Right cardiac atrium (tissue), 5 donors: ENCODE measurements around the gene RAB11FIP5. TPM values are rescaled to one million over a fixed set of nuclear protein-coding genes. Genes with fewer than 3 reads are reported as not detected.

Source experiments
- ATAC-seq, 2 donors: fragments of 200-7000 bp; cut with Tn5 transposase; one replicate each; pipeline versions ENCODE4 v1.8.0 to v1.9.1; 2020; ENCODE audit warnings: moderate library complexity in 2 of 2, mild to moderate bottlenecking in 1 of 2
- DNase-seq, 3 donors: peaks; one replicate each; pipeline ENCODE4 v3.0.0-alpha.2; 2020
- H3K27ac ChIP-seq: one replicate; pipeline ENCODE4 v1.5.1; 2013; ENCODE audit warnings: mild to moderate bottlenecking, low read length, control low read depth, moderate library complexity
- H3K27me3 ChIP-seq: one replicate; pipeline ENCODE4 v1.6.1; 2013; ENCODE audit not compliant: control insufficient read depth, insufficient read depth
- H3K4me1 ChIP-seq: one replicate; pipeline ENCODE4 v1.6.1; 2013; ENCODE audit warnings: low read length; ENCODE audit not compliant: control insufficient read depth, insufficient read depth
- H3K4me3 ChIP-seq: one replicate; pipeline ENCODE4 v1.5.1; 2013; ENCODE audit warnings: low read length, control low read depth
- H3K9me3 ChIP-seq: one replicate; pipeline ENCODE4 v1.6.1; 2013; ENCODE audit warnings: low read length; ENCODE audit not compliant: control insufficient read depth
- WGBS: extraction: QIAGEN DNeasy Blood & Tissue Kit; methylation state at CpG from one replicate; pipeline ENCODE4 v1.1.7; 2013; 5-methylcytosine and 5-hydroxymethylcytosine counted together
- intact Hi-C, 4 donors: fragments of 100-400 bp; cut with DNase I; formaldehyde crosslinking; loops; one replicate each; pipeline versions ENCODE4 v1.11.0 to v1.14.0; 2022 to 2023
- polyA plus RNA-seq: library from polyadenylated mRNA; stranded (reverse); fragments of 200-250 nt; gene quantifications from one replicate; pipeline ENCODE4 v1.2.3, GENCODE V29; 2013
- total RNA-seq, 4 donors: library from RNA; stranded (reverse); fragmentation: NEBNext Ultra II Directional; extraction: Animal tissue kit (Norgen Biotek cat#: 25700); gene quantifications; one replicate each; pipeline ENCODE4 v1.2.1, GENCODE V29; 2021
- donor health status: healthy with polysubstance abuse.
- donor health status: DM: no; HTN: yes; CAD: no.
- donor health status: DM: no; HTN: no; CAD: no.
- donor health status: DM: no; HTN: yes; CAD: no; lungs with severe emphysema.
- donor health status: DM: yes; HTN: yes; CAD: no.

Gene RAB11FIP5
- total and polyA plus RNA-seq, 5 donors, result 17.2 to 27.3 (median 25.2) TPM

- DNase-seq (no peak), ATAC-seq (no peak)
- no peak overlapping the region for H3K27ac ChIP-seq
- H3K4me1 ChIP-seq, result peaks cover 4% of the 10 kb centered on the region
- H3K4me3 ChIP-seq, result no peak overlapping the region
- H3K9me3 ChIP-seq, result no peaks in the 10 kb centered on the region
- H3K27me3 ChIP-seq, result no peaks in the 10 kb centered on the region
- intact Hi-C loops, result loop anchor here in 1 of 4 donors (5.0 kb wide), 1 partner anchor 187 kb away; the partner anchor contains the start of gene SPR
- 87% methylated on average over 13 of the region's 13 CpGs for WGBS
Measured at GRCh38 chr2:73074110-73075069, 38.4 kb downstream of the RAB11FIP5 start.

GRCh38 chr2:73072416-73072815 is 40.3 kb downstream of the RAB11FIP5 start:
- intact Hi-C loops, result loop anchor here in 1 of 4 donors (5.0 kb wide), 1 partner anchor 185 kb away; the partner anchor contains the start of gene SPR
- Histone ChIP-seq H3K4me3 (peak overlapping the region; percentile 84), H3K27ac (peak overlapping the region; percentile 78), H3K27me3 (no peaks in the 10 kb centered on the region), H3K4me1 (peaks cover 9% of the 10 kb centered on the region), H3K9me3 (no peaks in the 10 kb centered on the region)
- WGBS, result 94% methylated on average over 1 of the region's 1 CpG
- ATAC-seq (no peak), DNase-seq (no peak)

- WGBS, result 7% methylated on average over 11 of the region's 11 CpGs
- Histone ChIP-seq H3K4me3 (peak overlapping the region; percentile 84), H3K4me1 (peaks cover 9% of the 10 kb centered on the region), H3K27me3 (no peaks in the 10 kb centered on the region), H3K27ac (peak overlapping the region; percentile 78), H3K9me3 (no peaks in the 10 kb centered on the region)
- intact Hi-C loops, result loop anchor here in 1 of 4 donors (5.0 kb wide), 1 partner anchor 185 kb away; the partner anchor contains the start of gene SPR
- peak; percentile 3 to 7 for ATAC-seq
- peak; percentile 43 to 76 (median 76) for DNase-seq
Measured at GRCh38 chr2:73072129-73072395, 40.7 kb downstream of the RAB11FIP5 start.

GRCh38 chr2:73071360-73072128 is 41.2 kb downstream of the RAB11FIP5 start, which contains the start of gene SFXN5:
TSS of gene SFXN5 (minus strand) at chr2:73071712. CDS start at chr2:73071705, 7 bp downstream.
- under 1% methylated on average over 67 of the region's 67 CpGs for WGBS
- Histone ChIP-seq H3K4me1 (peaks cover 9% of the 10 kb centered on the region), H3K4me3 (peak within 1 kb of the TSS; percentile 84), H3K9me3 (no peaks in the 10 kb centered on the region), H3K27me3 (no peaks in the 10 kb centered on the region), H3K27ac (peak within 1 kb of the TSS; percentile 82)
- DNase-seq (peak; percentile 98 to 99 (median 99)), ATAC-seq (peak; percentile 98)
- intact Hi-C loops, result loop anchor here in 1 of 4 donors (5.0 kb wide), 1 partner anchor 184 kb away; the partner anchor contains the start of gene SPR

- Histone ChIP-seq H3K4me3 (peak overlapping the region; percentile 84), H3K9me3 (no peaks in the 10 kb centered on the region), H3K27ac (peak overlapping the region; percentile 82), H3K4me1 (peaks cover 9% of the 10 kb centered on the region), H3K27me3 (no peaks in the 10 kb centered on the region)
- intact Hi-C loops, result loop anchor here in 1 of 4 donors (5.0 kb wide), 1 partner anchor 184 kb away; the partner anchor contains the start of gene SPR
- WGBS, result under 1% methylated on average over 83 of the region's 83 CpGs
- ATAC-seq, result peak; percentile 32 to 51
- peak; percentile 48 to 79 (median 75) for DNase-seq
Measured at GRCh38 chr2:73070643-73071359, 41.9 kb downstream of the RAB11FIP5 start.

- no peak for ATAC-seq
- H3K27ac ChIP-seq, result peak overlapping the region; percentile 82
Measured at GRCh38 chr2:73069855-73070642, 42.7 kb downstream of the RAB11FIP5 start.

GRCh38 chr2:73069041-73069854 is 43.5 kb downstream of the RAB11FIP5 start:
- ATAC-seq (no peak), DNase-seq (no peak)
- Histone ChIP-seq H3K4me3 (peak overlapping the region; percentile 84), H3K9me3 (no peaks in the 10 kb centered on the region), H3K27ac (no peak overlapping the region), H3K27me3 (no peaks in the 10 kb centered on the region), H3K4me1 (peaks cover 9% of the 10 kb centered on the region)
- intact Hi-C loops, result no loop called here
- WGBS, result 61% methylated on average over 7 of the region's 7 CpGs

More at GRCh38 chr2:73069855-73070642, 42.7 kb downstream of the RAB11FIP5 start:
- intact Hi-C loops, result loop anchor here in 1 of 4 donors (5.0 kb wide), 1 partner anchor 183 kb away; the partner anchor contains the start of gene SPR
- no peaks in the 10 kb centered on the region for H3K9me3 ChIP-seq
- WGBS, result 11% methylated on average over 29 of the region's 29 CpGs
- H3K27me3 ChIP-seq, result no peaks in the 10 kb centered on the region
- DNase-seq, result no peak
- peaks cover 9% of the 10 kb centered on the region for H3K4me1 ChIP-seq
- H3K4me3 ChIP-seq, result peak overlapping the region; percentile 84

GRCh38 chr2:73068147-73068546 is 44.6 kb downstream of the RAB11FIP5 start:
- Histone ChIP-seq H3K4me1 (peaks cover 12% of the 10 kb centered on the region), H3K27me3 (no peaks in the 10 kb centered on the region), H3K4me3 (no peak overlapping the region), H3K9me3 (no peaks in the 10 kb centered on the region), H3K27ac (no peak overlapping the region)
- intact Hi-C loops, result no loop called here
- WGBS, result 100% methylated on average over 2 of the region's 2 CpGs
- no peak for ATAC-seq
- DNase-seq, result no peak

GRCh38 chr2:73067043-73067442 is 45.7 kb downstream of the RAB11FIP5 start:
- Histone ChIP-seq H3K4me1 (peaks cover 12% of the 10 kb centered on the region), H3K27me3 (no peaks in the 10 kb centered on the region), H3K4me3 (no peak overlapping the region), H3K27ac (no peak overlapping the region), H3K9me3 (no peaks in the 10 kb centered on the region)
- DNase-seq (no peak), ATAC-seq (no peak)
- 92% methylated on average over 2 of the region's 2 CpGs for WGBS
- intact Hi-C loops, result no loop called here
